GM12873 (cell line): ENCODE measurements around the gene SORT1.

Experiments
- TF ChIP-seq, protein P1 (sequence below): IDR thresholded peaks from 2 replicates; pipeline ENCODE4 v1.5.1; 2012; ENCODE audit warnings: low read depth, mild to moderate bottlenecking, moderate library complexity, low read length, control low read depth; ENCODE audit not compliant: insufficient read depth; ENCODE audit errors: missing control alignments

Gene SORT1

DNA sequence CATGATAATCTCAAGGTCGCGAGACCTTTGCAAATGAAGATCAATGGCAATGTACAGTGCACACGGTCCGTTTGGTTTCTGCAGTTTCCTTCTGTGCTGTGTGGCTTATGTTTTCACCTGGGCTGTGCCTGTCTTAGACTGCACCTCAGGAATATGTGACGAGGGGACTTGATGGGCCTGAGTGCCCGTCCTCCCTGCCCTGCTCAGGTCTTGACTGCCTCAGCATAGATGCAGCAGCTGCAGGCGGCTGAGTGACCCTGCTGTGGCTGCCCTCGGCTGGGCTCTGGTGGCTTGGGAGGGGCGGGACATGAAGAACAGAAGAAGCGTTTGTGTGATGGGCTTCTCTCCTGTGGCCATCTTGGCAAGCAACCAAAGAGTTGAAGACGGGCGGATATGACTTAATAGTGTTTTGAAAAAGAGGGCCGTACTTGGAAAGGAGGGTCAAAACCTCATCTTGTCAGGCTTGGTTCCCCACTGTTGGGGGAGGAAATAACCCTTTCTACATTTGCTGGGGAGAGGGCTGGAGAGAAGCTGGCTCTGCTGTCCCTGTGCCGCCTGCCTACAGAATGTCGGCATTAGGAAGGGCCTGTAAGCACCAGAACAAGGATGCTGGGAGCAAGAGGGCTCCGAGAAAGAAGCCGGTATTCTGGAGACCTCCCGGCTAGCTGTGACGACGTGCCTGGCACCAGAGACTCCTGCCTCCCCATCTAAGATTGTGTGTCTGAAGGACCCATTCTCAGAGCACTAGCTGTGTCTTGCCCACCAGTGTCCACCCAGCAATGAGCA, 98.0 kb downstream of the SORT1 start:
- TF ChIP-seq, protein P1, sequence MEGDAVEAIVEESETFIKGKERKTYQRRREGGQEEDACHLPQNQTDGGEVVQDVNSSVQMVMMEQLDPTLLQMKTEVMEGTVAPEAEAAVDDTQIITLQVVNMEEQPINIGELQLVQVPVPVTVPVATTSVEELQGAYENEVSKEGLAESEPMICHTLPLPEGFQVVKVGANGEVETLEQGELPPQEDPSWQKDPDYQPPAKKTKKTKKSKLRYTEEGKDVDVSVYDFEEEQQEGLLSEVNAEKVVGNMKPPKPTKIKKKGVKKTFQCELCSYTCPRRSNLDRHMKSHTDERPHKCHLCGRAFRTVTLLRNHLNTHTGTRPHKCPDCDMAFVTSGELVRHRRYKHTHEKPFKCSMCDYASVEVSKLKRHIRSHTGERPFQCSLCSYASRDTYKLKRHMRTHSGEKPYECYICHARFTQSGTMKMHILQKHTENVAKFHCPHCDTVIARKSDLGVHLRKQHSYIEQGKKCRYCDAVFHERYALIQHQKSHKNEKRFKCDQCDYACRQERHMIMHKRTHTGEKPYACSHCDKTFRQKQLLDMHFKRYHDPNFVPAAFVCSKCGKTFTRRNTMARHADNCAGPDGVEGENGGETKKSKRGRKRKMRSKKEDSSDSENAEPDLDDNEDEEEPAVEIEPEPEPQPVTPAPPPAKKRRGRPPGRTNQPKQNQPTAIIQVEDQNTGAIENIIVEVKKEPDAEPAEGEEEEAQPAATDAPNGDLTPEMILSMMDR: no peak

DNA sequence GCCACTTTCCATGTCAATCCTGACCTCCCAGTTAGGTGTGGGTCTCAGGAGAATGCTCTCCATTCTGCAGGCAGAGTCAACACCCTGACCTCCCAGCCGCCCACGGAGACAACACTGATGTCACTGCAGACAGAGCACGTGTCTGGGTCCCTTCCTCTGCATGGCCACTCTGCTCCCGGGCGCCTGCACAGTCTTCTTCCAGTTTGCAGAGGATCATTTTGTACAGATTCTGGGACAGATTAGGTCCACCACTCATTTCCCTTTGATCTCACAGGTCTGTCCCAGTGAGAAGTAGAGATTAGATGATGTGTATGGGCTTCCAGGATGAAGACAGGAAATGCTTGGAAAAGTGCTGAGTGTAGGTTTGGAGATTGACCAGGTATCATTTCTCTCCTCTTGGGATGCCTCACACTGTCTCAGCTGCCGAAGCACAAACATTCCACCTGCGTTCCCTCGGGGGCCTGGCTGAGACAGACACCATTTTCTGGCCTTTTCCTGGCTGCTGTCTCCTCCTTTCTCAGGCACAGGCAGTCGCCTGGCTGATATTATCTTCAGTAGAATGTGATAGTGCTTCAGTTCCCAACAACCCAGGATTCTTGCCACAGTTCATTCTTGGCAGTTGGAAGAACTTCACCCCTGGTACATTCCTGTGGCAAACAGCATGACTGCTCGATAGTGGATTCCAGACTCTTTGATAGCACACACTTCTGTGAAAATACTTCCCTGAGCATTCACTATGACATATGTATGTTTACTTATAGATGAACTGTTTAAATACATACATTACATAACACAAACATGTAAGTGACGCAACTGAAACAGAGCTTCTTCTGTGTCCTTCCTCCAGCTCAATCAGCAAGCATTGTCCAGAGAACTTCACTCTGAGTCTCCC, 98.8 kb downstream of the SORT1 start:
- TF ChIP-seq, protein P1: no peak

DNA sequence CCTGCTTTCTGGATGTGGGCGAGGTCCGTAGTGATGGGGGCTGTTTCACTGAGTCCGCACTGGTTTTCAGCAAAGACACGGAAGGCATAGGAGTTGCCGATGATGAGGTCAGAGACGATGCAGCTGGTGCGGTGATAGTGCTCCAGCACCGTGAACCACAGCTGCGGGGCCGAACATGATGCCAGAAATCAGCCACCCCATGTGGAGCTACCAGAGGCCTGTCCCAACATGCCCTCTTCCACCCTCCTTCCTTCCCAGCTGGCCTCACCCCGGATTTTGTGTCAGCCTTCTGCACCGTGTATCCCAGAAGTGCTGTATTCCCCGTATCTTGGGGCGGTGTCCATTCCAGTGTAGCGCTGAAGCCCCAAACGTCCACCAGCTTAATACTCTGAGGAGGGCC, 100.9 kb downstream of the SORT1 start:
- TF ChIP-seq, protein P1: no peak

DNA sequence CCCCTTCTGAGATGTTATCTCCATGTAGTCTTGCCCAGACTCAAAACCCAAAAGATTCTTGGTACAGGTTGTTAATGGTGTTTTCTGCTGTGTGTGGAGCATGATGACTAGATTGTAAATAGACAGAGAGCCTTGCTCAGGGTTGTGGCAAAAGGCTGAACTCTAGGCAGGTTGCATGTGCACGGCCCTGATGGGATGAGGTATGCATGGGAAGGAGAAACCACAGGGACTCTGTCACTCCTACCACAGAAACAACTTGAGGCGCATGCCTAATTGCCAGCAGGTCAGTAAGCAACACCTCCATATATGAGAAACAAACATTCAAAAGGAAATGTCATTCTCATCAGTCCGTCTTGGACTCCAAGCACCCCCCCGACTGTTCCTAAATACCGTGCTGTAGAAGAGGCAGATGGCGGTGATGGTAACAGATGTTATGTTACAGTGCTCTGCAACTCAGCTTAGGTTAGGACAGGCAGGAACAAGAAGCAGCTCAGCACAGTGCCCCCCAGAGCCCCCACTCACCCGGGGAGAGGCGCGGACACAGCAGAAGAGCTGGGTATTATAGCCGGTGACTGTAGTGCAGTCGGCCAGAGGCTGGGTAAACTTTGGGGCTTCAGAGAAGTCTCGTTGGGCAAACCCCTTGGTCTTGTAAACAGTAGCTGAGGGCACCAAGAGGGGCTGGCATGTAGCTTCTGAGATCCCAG, 101.9 kb downstream of the SORT1 start:
- TF ChIP-seq, protein P1: no peak

DNA sequence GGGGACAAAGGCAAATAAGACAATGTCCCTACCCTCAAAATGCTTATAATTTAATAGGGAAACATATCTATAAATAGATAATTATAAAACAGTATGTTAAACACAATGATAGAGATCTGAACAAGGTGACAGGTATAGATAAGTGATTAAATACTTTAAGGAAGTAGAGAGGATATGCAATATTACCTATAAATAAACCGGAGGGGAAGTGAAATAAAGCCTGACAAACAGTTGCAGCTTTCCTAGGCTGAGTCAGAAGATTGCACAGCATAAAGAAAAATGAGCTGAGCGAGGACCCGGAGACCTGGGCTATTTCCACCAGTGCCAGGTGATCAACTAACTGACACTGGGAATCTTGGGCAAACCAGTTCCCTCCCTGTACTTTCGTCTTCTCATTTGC, 103.2 kb downstream of the SORT1 start:
- TF ChIP-seq, protein P1: no peak

DNA sequence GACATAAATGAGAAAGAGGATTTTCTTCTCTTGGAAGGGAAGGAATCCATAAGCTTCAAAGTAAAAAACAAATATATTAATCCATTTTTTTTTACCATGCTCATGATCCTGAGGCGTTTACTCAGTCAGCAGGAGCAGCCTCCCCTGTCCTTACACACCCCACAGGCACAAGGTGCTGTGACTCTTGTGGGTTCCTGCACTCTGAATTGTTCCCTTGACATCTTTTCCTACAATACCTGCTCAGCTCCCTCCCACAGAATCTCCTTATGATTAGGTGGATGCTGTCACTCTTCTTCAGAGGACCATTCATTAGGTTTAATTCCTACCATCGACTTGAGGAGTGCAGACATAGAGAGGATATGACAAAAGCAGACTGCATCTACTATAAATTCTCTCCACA, 104.7 kb downstream of the SORT1 start:
- TF ChIP-seq, protein P1: no peak

DNA sequence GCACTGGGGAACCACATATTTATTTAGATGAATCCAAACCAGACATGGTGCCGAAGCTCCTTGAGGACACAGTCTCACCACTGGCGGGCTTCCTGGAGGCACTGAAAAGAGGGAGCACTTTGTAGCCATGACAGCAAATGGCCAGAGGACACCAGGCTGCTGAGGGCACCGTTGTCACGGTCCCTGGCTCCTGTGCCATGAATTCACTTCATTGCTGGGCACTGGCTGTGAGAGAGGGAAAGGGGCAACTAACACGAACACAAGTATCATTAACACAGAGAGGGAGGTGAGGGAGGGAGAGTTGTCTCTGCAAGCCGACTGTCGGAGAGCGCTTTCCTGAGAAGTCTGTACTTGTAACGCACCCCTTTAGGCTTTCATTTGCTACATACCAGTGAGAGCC, 105.4 kb downstream of the SORT1 start:
- TF ChIP-seq, protein P1: no peak
